HG03571 (cell line): ENCODE data around the gene UMPS.
"Not testable (repeated sequence)": the region's sequence is repeated elsewhere in the genome, so short reads cannot be mapped to it uniquely, and the experiment has no call there.

ENCODE experiments used
- ATAC-seq: cut with Tn5 transposase; IDR thresholded peaks from one replicate; pipeline ENCODE4 v1.9.1; 2021; ENCODE audit not compliant: unreplicated experiment

The UMPS gene

GRCh38 chr3:124705552-124705951, 24.7 kb upstream of the UMPS start:
- no peak for ATAC-seq

DNA sequence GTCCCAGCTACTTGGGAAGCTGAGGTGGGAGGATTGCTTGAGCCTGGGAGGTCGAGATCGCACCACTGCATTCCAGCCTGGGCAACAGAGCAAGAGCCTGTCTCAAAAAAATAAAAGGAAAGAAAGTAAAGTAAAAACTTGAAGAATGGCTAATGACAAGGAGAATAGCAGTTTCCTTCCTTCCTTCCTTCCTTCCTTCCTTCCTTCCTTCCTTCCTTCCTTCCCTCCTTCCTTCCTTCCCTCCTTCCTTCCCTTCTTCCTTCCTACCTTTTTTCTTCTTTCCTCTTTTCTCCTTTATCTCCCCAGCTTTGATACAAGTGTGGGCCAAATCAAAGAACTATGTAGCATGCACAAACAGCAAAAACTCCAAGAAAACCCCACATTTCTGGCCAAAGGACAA, 23.0 kb upstream of the UMPS start:
- not testable (repeated sequence) for ATAC-seq

DNA sequence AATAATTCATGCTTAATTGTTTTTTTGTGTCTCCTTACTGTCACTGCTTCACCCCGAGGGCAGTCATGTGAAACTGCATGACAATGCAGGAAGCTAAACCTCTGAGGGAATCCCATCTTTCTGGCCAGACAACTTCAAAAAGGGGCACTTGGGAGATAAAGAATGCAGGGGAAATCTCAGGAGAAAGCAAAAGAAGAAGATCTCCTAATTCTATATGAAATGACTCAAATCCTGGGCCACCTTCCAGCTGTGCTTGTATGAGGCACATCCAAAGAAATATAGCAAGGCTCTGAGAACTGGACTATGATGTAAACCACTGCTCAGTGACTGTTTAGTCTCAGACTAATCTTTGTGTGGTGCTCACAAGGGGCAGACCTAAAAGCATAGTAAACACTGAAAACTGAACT, 22.6 kb upstream of the UMPS start:
- ATAC-seq = no peak

GRCh38 chr3:124714223-124714853, 15.9 kb upstream of the UMPS start:
- no peak for ATAC-seq

GRCh38 chr3:124722589-124722988, 7.7 kb upstream of the UMPS start:
- ATAC-seq = no peak

DNA sequence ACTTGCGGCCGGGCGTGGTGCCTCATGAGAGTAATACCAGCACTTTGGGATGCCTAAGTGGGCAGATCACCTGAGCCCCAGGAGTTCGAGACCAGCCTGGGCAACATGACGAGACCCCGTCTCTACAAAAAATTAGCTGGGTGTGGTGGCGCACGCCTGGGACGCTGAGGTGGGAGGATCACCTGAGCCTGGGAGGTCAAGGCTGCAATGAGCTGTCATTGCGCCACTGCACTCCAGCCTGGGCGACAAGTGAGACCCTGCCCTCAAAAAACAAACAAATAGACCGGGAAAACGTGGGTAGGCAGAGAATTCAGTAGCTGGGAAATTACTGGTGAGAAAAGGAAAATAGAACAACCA, 667 bp downstream of the UMPS start:
- ATAC-seq = no peak

DNA sequence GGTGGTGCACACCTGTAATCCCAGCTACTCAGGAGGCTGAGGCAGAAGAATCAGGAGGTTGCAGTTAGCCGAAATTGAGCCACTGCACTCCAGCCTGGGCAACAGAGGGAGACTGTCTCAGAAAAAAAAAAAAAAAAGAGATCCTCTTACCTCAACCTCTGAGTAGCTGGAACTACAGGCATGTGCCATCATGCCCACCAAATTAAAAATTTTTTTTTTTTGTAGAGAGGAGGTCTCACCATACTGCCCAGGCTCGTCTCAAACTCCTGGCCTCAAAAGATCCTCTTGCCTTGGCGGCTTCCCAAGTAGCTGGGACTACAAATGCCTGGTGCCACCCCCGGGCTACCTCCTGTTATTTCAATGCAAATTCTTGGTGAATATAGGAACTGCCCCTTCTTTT, 1.5 kb downstream of the UMPS start:
- ATAC-seq = no peak

DNA sequence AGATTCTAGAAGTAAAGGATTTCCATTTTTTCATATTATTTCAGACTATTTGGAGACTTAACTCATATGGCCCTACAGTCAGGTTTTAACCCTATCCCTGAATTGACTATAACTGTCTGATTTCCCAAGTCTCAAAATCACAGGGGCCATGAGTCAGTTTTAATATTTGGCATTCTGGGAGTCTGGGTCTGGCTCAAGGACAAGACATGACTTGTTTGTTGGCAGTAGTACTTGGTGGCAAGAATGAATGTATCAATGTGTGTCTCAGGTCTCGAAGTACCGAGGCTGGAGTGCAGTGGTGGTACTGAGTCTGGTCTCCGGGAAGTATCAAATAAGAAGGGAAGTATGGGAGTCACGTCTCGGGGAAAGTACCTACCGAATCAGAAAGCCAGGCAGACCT, 10.8 kb downstream of the UMPS start:
- ATAC-seq = no peak

DNA sequence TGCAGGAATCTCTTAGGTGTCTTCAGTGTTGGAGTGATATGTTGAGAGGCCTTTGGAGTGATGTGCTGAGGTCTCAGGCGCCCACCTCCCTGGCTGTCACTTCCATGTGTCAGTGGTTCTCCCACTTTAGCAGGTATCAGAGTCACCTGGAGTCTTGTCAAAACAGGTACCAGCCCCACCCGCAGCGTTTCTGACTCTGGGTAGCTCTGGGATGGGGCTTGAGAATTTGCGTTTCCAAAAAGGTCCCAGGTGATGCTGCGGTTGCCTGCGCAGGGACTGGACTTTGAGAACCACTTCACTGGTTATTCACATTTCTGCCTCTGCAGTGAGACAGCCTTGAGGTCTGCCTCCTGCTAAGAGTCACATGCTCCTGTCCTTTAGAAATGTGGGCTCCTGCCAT, 15.5 kb downstream of the UMPS start:
- no peak for ATAC-seq

DNA sequence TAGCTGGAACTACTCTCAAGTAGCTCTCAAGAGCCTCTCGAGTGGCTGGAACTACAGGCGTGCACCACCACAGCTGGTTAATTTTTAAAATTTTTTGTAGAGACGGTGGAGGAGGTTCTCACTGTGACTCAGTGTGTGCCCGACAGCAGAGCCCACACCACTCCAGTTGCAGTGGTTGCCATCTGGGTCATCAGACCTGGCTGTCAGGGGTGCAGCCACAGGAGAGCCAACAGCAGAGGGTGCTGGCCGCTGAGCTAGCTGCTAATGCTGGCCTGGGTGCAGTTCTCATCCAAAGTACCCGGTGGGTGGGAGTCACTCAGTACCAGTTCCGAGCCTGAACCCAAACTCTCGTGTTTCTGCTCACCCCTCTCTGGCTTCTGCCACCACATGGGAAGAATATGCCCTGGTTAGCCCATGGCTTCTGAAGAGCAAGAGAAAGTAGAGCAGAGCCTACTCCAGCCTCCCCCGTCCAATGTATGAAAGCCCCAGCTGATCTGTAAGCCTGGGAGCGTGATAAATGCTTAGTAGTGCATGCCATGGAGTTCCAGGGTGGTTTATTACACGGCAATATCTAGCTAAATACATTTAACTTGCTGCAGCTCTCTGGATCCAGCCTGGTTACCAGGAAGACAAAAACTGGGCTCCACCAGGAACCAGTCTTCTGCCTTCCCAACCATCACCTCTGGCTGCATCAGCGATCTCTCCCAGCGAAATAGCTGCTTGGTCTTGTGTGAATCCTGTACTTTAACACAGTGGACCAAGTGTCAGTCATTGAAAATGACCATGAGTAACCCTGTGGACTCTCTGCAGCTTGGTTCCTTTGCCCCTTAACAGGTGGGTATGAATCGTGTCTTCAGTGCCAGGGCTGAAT, 17.1 kb downstream of the UMPS start:
- ATAC-seq = no peak

DNA sequence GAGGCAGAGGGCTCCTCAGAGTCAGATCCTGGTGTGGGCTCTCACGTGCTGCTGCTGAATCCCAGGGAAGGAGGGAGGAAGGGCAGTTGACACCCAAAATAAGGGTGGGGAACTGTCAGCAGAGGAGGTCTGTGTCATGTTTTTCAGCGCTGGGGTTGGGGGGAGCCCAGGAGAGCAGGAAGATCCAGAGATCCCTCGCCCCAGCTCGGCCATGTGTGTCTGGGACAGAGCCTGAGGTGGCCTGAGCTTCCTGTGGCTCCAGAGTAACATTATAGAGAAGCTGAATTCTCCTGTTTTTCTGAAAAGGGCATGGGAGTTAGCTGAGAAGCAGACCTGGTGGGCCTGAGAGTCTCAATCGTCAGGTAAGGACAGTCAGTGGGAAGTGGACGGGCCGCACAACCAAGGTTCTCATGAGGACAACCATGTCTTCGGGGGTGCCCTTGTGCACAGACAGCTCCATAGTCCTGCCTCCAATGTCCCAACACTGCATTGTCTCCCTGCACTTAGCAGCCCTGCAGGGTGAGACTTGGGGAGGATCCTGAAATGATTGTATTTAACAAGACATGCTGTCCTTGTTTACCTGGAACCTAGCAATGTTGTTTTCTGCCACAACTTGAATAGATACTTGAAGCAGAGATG, 18.4 kb downstream of the UMPS start:
- ATAC-seq = no peak

- not testable (repeated sequence) for ATAC-seq
Measured at GRCh38 chr3:124749877-124750276, 19.6 kb downstream of the UMPS start.

DNA sequence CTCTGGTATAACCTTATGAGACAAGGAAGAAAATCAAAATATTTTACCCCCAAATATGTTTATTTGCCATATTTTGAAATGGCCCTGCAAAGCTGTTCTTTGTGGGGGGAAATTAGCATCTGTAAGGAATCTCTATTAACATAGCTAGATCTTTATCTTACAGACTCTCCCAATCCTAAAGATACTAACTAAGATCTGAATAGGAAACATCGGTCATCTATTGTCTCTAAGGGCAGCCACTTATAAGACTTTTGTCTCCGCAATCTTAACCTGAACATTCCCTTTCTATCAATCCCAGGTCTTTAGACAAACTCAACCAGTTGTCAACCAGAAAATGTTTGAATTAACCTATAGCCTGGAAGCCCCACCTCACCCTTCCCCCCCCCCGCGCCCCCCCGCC, 21.2 kb downstream of the UMPS start:
- no peak for ATAC-seq

DNA sequence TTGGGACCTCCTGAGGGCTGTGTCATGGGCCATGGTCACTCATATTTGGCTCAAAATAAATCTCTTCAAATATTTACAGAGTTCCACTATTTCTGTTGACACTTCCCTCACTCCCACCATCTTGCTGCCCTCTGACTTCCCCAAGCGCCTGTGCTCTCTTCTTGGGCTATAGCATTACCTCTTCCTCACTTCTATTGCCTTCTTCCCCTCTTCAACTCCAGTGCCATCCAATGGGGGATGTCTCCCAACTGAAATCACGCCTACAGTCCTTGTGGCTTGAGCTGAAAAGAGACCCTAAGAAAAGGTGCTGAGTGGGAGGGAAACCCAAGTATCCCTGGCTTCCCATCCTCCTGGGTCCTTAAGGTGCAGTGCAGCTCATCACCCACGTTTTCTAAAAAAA, 21.8 kb downstream of the UMPS start:
- no peak for ATAC-seq

DNA sequence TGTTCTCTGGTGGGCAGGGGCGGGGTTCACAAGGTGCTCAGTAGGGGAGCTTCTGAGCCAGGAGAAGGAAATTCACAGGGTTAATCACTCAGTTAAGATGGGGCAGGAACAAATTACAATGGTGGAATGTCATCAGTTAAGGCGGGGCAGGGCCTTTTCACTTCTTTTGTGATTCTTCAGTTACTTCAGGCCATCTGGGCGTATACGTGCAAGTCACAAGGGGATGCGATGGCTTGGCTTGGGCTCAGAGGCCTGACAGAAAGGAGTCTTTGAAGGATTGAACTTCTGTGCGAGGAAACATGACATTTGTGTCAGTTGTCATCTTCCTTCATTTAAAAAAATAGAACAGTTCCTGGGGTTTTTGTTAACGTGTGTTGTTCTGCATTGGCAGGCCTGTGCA, 27.7 kb downstream of the UMPS start:
- not testable (repeated sequence) for ATAC-seq

- no peak for ATAC-seq
Measured at GRCh38 chr3:124758851-124759635, 28.8 kb downstream of the UMPS start.

GRCh38 chr3:124759666-124760401, 29.6 kb downstream of the UMPS start:
- ATAC-seq = no peak

GRCh38 chr3:124760601-124761000, 30.3 kb downstream of the UMPS start:
- no peak for ATAC-seq

- no peak for ATAC-seq
Measured at GRCh38 chr3:124761250-124761796, 31.1 kb downstream of the UMPS start.

- ATAC-seq = no peak
Measured at GRCh38 chr3:124761935-124762660, 31.8 kb downstream of the UMPS start.
